Measurements from ENCODE around the gene B4GALNT4.

GRCh38 chr11:377883-378500 lies 8.7 kb downstream of the B4GALNT4 start:
- TF ChIP-seq TAF1 (IDR thresholded peaks at IDR 0.05; ENCODE audit: low read depth, low read length) (no peak), ASH2L (IDR thresholded peaks at IDR 0.05; ENCODE audit: low read length) (no peak), CBX5 (IDR thresholded peaks at IDR 0.05; ENCODE audit: low read depth, low read length) (no peak), CTCF (IDR thresholded peaks at IDR 0.05; ENCODE audit: control extremely low read depth in 1 of 3, insufficient read depth in 1 of 3, low read depth in 1 of 3, low read length in 3 of 3) (no peak)

All from H1 (cell line).